H1 (cell line): ENCODE results near the gene RAB5B. TPM values are rescaled to one million over a fixed set of nuclear protein-coding genes. Genes with fewer than 3 reads are reported as not detected.

Experiments used
- CTCF ChIA-PET: fragments of 300-600 bp; sonication (Branson Sonifier 250); formaldehyde crosslinking; loops from one replicate; lab custom pipeline; 2021; ENCODE audit not compliant: partially characterized antibody; lab: Charles Lee
- POLR2A ChIA-PET: fragments of 300-600 bp; sonication (Branson Sonifier 250); formaldehyde crosslinking; loops from one replicate; lab custom pipeline; 2021; ENCODE audit warnings: inconsistent platforms; ENCODE audit not compliant: partially characterized antibody; lab: Charles Lee
- DNase-seq, 2 experiments: peaks; one replicate each; pipeline versions ENCODE4 v3.0.0 to v3.0.0-alpha.2; 2010 to 2022; ENCODE audit warnings: low spot score in 2 of 2, low read depth in 1 of 2, mixed read lengths in 1 of 2
- FAIRE-seq: peaks from 2 replicates; lab custom pipeline; 2011; peaks lifted over from hg19 to GRCh38; lab: Jason Lieb, UNC
- H2AFZ ChIP-seq: 2 replicates; pipeline ENCODE4 v1.8.1; 2012; ENCODE audit warnings: low read length, inconsistent platforms
- H2AK5ac ChIP-seq: 2 replicates; pipeline ENCODE4 v1.6.1; 2013; ENCODE audit warnings: low read depth, low read length
- H2BK120ac ChIP-seq: replicated peaks from 2 replicates; pipeline ENCODE3; 2013; ENCODE audit warnings: low read depth, low read length, inconsistent platforms
- H2BK12ac ChIP-seq: 2 replicates; pipeline ENCODE4 v1.6.1; 2013; ENCODE audit warnings: low read depth, low read length
- H2BK15ac ChIP-seq: 2 replicates; pipeline ENCODE4 v1.6.1; 2013; ENCODE audit warnings: low read length
- H2BK20ac ChIP-seq: 2 replicates; pipeline ENCODE4 v1.6.1; 2013; ENCODE audit warnings: low read length
- H2BK5ac ChIP-seq: 2 replicates; pipeline ENCODE4 v1.6.1; 2013; ENCODE audit warnings: low read depth, low read length
- H3K14ac ChIP-seq: 2 replicates; pipeline ENCODE4 v1.6.1; 2013; ENCODE audit warnings: inconsistent platforms; ENCODE audit not compliant: insufficient read length
- H3K18ac ChIP-seq: 2 replicates; pipeline ENCODE4 v1.6.1; 2013; ENCODE audit warnings: low read length; ENCODE audit errors: extremely low read depth
- H3K23ac ChIP-seq: 2 replicates; pipeline ENCODE4 v1.6.1; 2013; ENCODE audit warnings: inconsistent platforms; ENCODE audit not compliant: insufficient read length
- H3K23me2 ChIP-seq: 2 replicates; pipeline ENCODE4 v1.6.1; 2013; ENCODE audit warnings: low read depth, low read length
- H3K27ac ChIP-seq: 2 replicates; pipeline ENCODE4 v1.6.1; 2011; ENCODE audit warnings: low read depth, low read length, inconsistent platforms
- H3K27me3 ChIP-seq, 4 experiments: replicated peaks in 1 of 4; 1 replicate in 1 of 4; 2 replicates in 3 of 4; pipeline versions ENCODE4 v1.6.1 to v1.8.1; 2011 to 2013; ENCODE audit warnings: low read length in 3 of 4, mild to moderate bottlenecking in 3 of 4, inconsistent platforms in 2 of 4, mixed read lengths in 2 of 4, moderate library complexity in 1 of 4; ENCODE audit not compliant: control insufficient read depth in 3 of 4, insufficient read depth in 3 of 4; ENCODE audit errors: extremely low read depth in 1 of 4
- H3K36me3 ChIP-seq, 4 experiments: 2 replicates each; pipeline versions ENCODE4 v1.6.1 to v1.8.1; 2011 to 2013; ENCODE audit warnings: mild to moderate bottlenecking in 4 of 4, low read length in 3 of 4, moderate library complexity in 2 of 4, control low read depth in 1 of 4, inconsistent platforms in 1 of 4; ENCODE audit not compliant: insufficient read depth in 4 of 4, control insufficient read depth in 2 of 4
- H3K4ac ChIP-seq: replicated peaks from 2 replicates; pipeline ENCODE3; 2013; ENCODE audit warnings: low read length, low read depth, mixed read lengths, inconsistent platforms; ENCODE audit not compliant: insufficient read length
- H3K4me1 ChIP-seq, 4 experiments: replicated peaks in 1 of 4; 1 replicate in 1 of 4; 2 replicates in 3 of 4; pipeline versions ENCODE4 v1.6.1 to v1.8.1; 2011 to 2013; ENCODE audit warnings: low read length in 3 of 4, inconsistent platforms in 2 of 4, mixed read lengths in 1 of 4; ENCODE audit not compliant: insufficient read depth in 4 of 4, control insufficient read depth in 3 of 4
- H3K4me2 ChIP-seq, 2 experiments: 2 replicates each; pipeline versions ENCODE4 v1.6.1 to v1.8.1; 2011 to 2013; ENCODE audit warnings: low read depth in 2 of 2, low read length in 2 of 2, control low read depth in 1 of 2, inconsistent platforms in 1 of 2, mild to moderate bottlenecking in 1 of 2; ENCODE audit not compliant: insufficient read depth in 1 of 2
- H3K4me3 ChIP-seq, 4 experiments: fragments of 200-600, 300-600 bp in 1 of 4; sonication (generic), shearing (Covaris generic), sonication (Bioruptor Twin) in 1 of 4; 2 replicates each; pipeline versions ENCODE4 v1.5.1 to v1.8.1; 2011 to 2016; ENCODE audit warnings: low read length in 4 of 4, low read depth in 3 of 4, control low read depth in 2 of 4, inconsistent platforms in 2 of 4, mild to moderate bottlenecking in 2 of 4, mixed read lengths in 1 of 4, moderate library complexity in 1 of 4; ENCODE audit not compliant: insufficient read depth in 2 of 4; ENCODE audit errors: extremely low read depth in 1 of 4
- H3K56ac ChIP-seq: replicated peaks from 2 replicates; pipeline ENCODE3; 2013; ENCODE audit warnings: low read depth, mild to moderate bottlenecking, mixed read lengths, low read length, inconsistent platforms; ENCODE audit not compliant: insufficient read length
- H3K79me1 ChIP-seq: 2 replicates; pipeline ENCODE4 v1.6.1; 2013; ENCODE audit warnings: low read depth, low read length, control low read depth
- H3K79me2 ChIP-seq, 2 experiments: 2 replicates each; pipeline versions ENCODE4 v1.6.1 to v1.8.1; 2012 to 2013; ENCODE audit warnings: low read length in 2 of 2, mild to moderate bottlenecking in 2 of 2, inconsistent platforms in 1 of 2; ENCODE audit not compliant: insufficient read depth in 2 of 2, control insufficient read depth in 1 of 2
- H3K9ac ChIP-seq, 4 experiments: replicated peaks in 1 of 4; 1 replicate in 1 of 4; 2 replicates in 3 of 4; pipeline versions ENCODE4 v1.6.1 to v1.8.1; 2011 to 2013; ENCODE audit warnings: low read depth in 3 of 4, low read length in 3 of 4, control low read depth in 2 of 4, mild to moderate bottlenecking in 2 of 4, moderate library complexity in 2 of 4, inconsistent platforms in 1 of 4; ENCODE audit errors: extremely low read depth in 1 of 4
- H3K9me3 ChIP-seq, 2 experiments: 2 replicates each; pipeline versions ENCODE4 v1.6.1 to v1.8.1; 2012 to 2013; ENCODE audit warnings: mild to moderate bottlenecking in 2 of 2, moderate library complexity in 2 of 2, control low read depth in 1 of 2, inconsistent platforms in 1 of 2, low read depth in 1 of 2, low read length in 1 of 2, mixed read lengths in 1 of 2; ENCODE audit not compliant: insufficient read depth in 2 of 2
- H4K20me1 ChIP-seq, 2 experiments: replicated peaks in 1 of 2; 2 replicates each; pipeline versions ENCODE3 to v1.8.1; 2011 to 2013; ENCODE audit warnings: inconsistent platforms in 2 of 2, low read length in 2 of 2, mild to moderate bottlenecking in 1 of 2; ENCODE audit not compliant: insufficient read depth in 2 of 2, control insufficient read depth in 1 of 2
- H4K5ac ChIP-seq: 2 replicates; pipeline ENCODE4 v1.6.1; 2013; ENCODE audit warnings: low read length, low read depth, mixed read lengths, inconsistent platforms; ENCODE audit not compliant: insufficient read length
- H4K8ac ChIP-seq: 2 replicates; pipeline ENCODE4 v1.8.0; 2013; ENCODE audit warnings: mild to moderate bottlenecking, moderate library complexity, low read length, inconsistent platforms; ENCODE audit not compliant: insufficient read depth; ENCODE audit errors: extremely low read depth
- H4K91ac ChIP-seq: replicated peaks from 2 replicates; pipeline ENCODE3; 2013; ENCODE audit warnings: low read length, mixed read lengths, inconsistent platforms; ENCODE audit not compliant: insufficient read length
- ATF2 ChIP-seq: IDR thresholded peaks from 2 replicates; pipeline ENCODE4 v1.6.1; 2012; ENCODE audit warnings: low read length, inconsistent platforms
- CREB1 ChIP-seq: IDR thresholded peaks from 2 replicates; pipeline ENCODE4 v1.6.1; 2012; ENCODE audit warnings: inconsistent platforms
- FOSL1 ChIP-seq: IDR thresholded peaks from 2 replicates; pipeline ENCODE4 v1.6.1; 2011; ENCODE audit warnings: mild to moderate bottlenecking, low read depth, low read length, moderate library complexity; ENCODE audit not compliant: insufficient read depth
- SP2 ChIP-seq: IDR thresholded peaks from 2 replicates; pipeline ENCODE4 v1.6.1; 2012; ENCODE audit warnings: mild to moderate bottlenecking, low read length, inconsistent platforms
- WGBS, 2 experiments: shearing (Covaris generic) in 1 of 2; methylation state at CpG; one replicate each; pipeline versions ENCODE4 v1.1.6 to v1.1.7; 2013 to 2015; ENCODE audit warnings: low lambda C conversion rate in 2 of 2, mixed read lengths in 2 of 2, inconsistent platforms in 1 of 2, low coverage in 1 of 2, missing lambda C conversion rate in 1 of 2; ENCODE audit not compliant: insufficient replicate concordance in 2 of 2, insufficient coverage in 1 of 2, insufficient read length in 1 of 2; ENCODE audit errors: extremely low coverage in 1 of 2, missing lambda C conversion rate in 1 of 2; 5-methylcytosine and 5-hydroxymethylcytosine counted together
- polyA plus RNA-seq, 7 experiments: library from polyadenylated mRNA; depleted of rRNA in 3 of 7; stranded (reverse) in 5 of 7; unstranded in 2 of 7; fragments of >200 nt in 5 of 7; fragments of 200-250 nt in 2 of 7; gene quantifications; 1 replicate in 5 of 7; 2 replicates in 1 of 7; 4 replicates in 1 of 7; pipeline versions ENCODE4 v1.2.1 to v1.2.3, GENCODE V29; 2011 to 2013; ENCODE audit warnings: missing spikeins in 2 of 7, mixed read lengths in 2 of 7
- total RNA-seq: library from RNA; stranded (reverse); fragmentation: NEBNext Ultra II Directional; extraction: Animal tissue kit (Norgen Biotek cat#: 25700); gene quantifications from 2 replicates; pipeline ENCODE4 v1.2.1, GENCODE V29; 2021

RAB5B gene
- total and polyA plus RNA-seq, 2 of the 8 experiments (the other 6 are each of a cell fraction or from before 2014, with no cell fraction given): 56.7 to 62.4 TPM

- H2BK120ac ChIP-seq: no peak overlapping the region
- CTCF ChIA-PET: interaction anchor here (0.6 to 1.0 kb wide), 4 partner anchors 17 to 297 kb away, joined by 3 read pairs; no protein-coding TSS in a partner anchor
- H4K5ac ChIP-seq: no peak overlapping the region
- H4K91ac ChIP-seq: no peak overlapping the region
- no peak overlapping the region for H2BK15ac ChIP-seq
- H3K4me2 ChIP-seq: no peak overlapping the region
- no peak overlapping the region for H4K8ac ChIP-seq
- H4K20me1 ChIP-seq: no peaks in the 10 kb centered on the region
- DNase-seq: no peak
- H3K56ac ChIP-seq: no peak overlapping the region
- no peak overlapping the region for H2AFZ ChIP-seq
- H3K14ac ChIP-seq: no peak overlapping the region
- H2BK12ac ChIP-seq: no peak overlapping the region
- FAIRE-seq: no peak
- peaks cover 8 to 30% (median 24%) of the 10 kb centered on the region in 4 experiments; a peak in 7 of 8 replicates for H3K36me3 ChIP-seq
- H3K4ac ChIP-seq: no peak overlapping the region
- no peak overlapping the region for H2AK5ac ChIP-seq
- no peak overlapping the region for H3K27ac ChIP-seq
- H3K4me3 ChIP-seq: no peak overlapping the region
- no peak overlapping the region for H2BK20ac ChIP-seq
- no peaks in the 10 kb centered on the region; a peak in 1 of 7 replicates for H3K4me1 ChIP-seq
- H2BK5ac ChIP-seq: no peak overlapping the region
- no peak overlapping the region for H3K23ac ChIP-seq
- WGBS, 2 experiments: 90% methylated on average over 20 of the region's 21 CpGs; no CpG with 5 or more reads in 1 of the 2 experiments
- TF ChIP-seq FOSL1 (no peak), CREB1 (no peak), SP2 (no peak), ATF2 (no peak)
- TF ChIP-seq, all 59 proteins: peak for 0
- POLR2A ChIA-PET: interaction anchor here (0.6 to 2.7 kb wide), 5 partner anchors 10 to 117 kb away, joined by 3 to 11 read pairs (median 4); no protein-coding TSS in a partner anchor
- Histone ChIP-seq H3K9ac (no peak overlapping the region), H3K23me2 (no peaks in the 10 kb centered on the region), H3K79me2 (no peaks in the 10 kb centered on the region), H3K18ac (no peak overlapping the region), H3K27me3 (no peaks in the 10 kb centered on the region), H3K79me1 (no peaks in the 10 kb centered on the region; the same call in 1 of the 2 replicates), H3K9me3 (no peaks in the 10 kb centered on the region; a peak in 1 of 4 replicates)
These were observed 60.9 kb downstream of the RAB5B start for GRCh38 chr12:56034586-56035332.
